Measurements from ENCODE around the gene STARD3. TPM values are rescaled to one million over a fixed set of nuclear protein-coding genes. Genes with fewer than 3 reads are reported as not detected.
A peak's percentile ranks its signal among the peaks of the same experiment; 100 is the strongest.

The STARD3 gene
- total and polyA plus RNA-seq, 2 of the 13 experiments (the other 11 are each of a cell fraction or from before 2014, with no cell fraction given) = 34.6 to 100 TPM

DNA sequence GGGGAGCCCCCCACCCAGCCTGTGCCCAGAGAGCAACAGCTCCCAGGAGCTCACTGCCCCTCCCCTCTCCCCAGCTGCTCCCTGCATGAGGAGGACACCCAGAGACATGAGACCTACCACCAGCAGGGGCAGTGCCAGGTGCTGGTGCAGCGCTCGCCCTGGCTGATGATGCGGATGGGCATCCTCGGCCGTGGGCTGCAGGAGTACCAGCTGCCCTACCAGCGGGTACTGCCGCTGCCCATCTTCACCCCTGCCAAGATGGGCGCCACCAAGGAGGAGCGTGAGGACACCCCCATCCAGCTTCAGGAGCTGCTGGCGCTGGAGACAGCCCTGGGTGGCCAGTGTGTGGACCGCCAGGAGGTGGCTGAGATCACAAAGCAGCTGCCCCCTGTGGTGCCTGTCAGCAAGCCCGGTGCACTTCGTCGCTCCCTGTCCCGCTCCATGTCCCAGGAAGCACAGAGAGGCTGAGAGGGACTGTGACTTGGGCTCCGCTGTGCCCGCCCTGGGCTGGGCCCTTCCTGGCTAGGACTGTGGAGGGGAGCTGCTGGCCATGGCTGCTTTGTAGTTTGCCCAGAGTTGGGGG lies 28.8 kb downstream of the STARD3 start (continued):
- TF ChIP-seq, protein P1, sequence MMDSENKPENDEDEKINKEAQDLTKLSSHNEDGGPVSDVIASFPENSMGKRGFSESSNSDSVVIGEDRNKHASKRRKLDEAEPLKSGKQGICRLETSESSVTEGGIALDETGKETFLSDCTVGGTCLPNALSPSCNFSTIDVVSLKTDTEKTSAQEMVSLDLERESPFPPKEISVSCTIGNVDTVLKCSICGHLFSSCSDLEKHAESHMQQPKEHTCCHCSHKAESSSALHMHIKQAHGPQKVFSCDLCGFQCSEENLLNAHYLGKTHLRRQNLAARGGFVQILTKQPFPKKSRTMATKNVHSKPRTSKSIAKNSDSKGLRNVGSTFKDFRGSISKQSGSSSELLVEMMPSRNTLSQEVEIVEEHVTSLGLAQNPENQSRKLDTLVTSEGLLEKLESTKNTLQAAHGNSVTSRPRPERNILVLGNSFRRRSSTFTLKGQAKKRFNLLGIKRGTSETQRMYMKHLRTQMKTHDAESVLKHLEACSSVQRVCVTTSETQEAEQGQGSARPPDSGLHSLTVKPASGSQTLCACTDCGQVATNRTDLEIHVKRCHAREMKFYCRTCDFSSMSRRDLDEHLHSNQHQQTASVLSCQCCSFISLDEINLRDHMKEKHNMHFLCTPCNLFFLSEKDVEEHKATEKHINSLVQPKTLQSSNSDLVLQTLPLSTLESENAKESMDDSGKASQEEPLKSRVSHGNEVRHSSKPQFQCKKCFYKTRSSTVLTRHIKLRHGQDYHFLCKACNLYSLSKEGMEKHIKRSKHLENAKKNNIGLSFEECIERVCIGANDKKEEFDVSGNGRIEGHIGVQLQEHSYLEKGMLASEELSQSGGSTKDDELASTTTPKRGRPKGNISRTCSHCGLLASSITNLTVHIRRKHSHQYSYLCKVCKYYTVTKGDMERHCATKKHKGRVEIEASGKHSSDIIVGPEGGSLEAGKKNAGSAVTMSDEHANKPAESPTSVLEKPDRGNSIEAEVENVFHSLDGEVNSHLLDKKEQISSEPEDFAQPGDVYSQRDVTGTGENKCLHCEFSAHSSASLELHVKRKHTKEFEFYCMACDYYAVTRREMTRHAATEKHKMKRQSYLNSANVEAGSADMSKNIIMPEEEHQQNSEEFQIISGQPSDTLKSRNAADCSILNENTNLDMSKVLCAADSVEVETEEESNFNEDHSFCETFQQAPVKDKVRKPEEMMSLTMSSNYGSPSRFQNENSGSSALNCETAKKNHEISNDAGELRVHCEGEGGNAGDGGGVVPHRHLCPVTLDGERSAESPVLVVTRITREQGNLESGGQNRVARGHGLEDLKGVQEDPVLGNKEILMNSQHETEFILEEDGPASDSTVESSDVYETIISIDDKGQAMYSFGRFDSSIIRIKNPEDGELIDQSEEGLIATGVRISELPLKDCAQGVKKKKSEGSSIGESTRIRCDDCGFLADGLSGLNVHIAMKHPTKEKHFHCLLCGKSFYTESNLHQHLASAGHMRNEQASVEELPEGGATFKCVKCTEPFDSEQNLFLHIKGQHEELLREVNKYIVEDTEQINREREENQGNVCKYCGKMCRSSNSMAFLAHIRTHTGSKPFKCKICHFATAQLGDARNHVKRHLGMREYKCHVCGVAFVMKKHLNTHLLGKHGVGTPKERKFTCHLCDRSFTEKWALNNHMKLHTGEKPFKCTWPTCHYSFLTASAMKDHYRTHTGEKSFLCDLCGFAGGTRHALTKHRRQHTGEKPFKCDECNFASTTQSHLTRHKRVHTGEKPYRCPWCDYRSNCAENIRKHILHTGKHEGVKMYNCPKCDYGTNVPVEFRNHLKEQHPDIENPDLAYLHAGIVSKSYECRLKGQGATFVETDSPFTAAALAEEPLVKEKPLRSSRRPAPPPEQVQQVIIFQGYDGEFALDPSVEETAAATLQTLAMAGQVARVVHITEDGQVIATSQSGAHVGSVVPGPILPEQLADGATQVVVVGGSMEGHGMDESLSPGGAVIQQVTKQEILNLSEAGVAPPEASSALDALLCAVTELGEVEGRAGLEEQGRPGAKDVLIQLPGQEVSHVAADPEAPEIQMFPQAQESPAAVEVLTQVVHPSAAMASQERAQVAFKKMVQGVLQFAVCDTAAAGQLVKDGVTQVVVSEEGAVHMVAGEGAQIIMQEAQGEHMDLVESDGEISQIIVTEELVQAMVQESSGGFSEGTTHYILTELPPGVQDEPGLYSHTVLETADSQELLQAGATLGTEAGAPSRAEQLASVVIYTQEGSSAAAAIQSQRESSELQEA (CRISPR knock-in tag; IDR thresholded peaks at IDR 0.05; ENCODE audit: not compliant biosample characterization) = no peak
- TF ChIP-seq SYNCRIP (IDR thresholded peaks at IDR 0.05; ENCODE audit: insufficient read depth, low read depth, low read length) (no peak), ZNF207 (IDR thresholded peaks at IDR 0.05; ENCODE audit: borderline replicate concordance) (no peak), FOSL1 (CRISPR knock-in tag; IDR thresholded peaks at IDR 0.05; ENCODE audit: borderline replicate concordance) (no peak), AGO2 (optimal IDR thresholded peaks at IDR 0.05; ENCODE audit: low read depth, low read length) (peak; percentile 35), ETV5 (CRISPR knock-in tag; IDR thresholded peaks at IDR 0.05; ENCODE audit: borderline replicate concordance) (no peak), ZFP90 (CRISPR knock-in tag; IDR thresholded peaks at IDR 0.05; ENCODE audit: borderline replicate concordance) (no peak)
- TF ChIP-seq, protein P2, sequence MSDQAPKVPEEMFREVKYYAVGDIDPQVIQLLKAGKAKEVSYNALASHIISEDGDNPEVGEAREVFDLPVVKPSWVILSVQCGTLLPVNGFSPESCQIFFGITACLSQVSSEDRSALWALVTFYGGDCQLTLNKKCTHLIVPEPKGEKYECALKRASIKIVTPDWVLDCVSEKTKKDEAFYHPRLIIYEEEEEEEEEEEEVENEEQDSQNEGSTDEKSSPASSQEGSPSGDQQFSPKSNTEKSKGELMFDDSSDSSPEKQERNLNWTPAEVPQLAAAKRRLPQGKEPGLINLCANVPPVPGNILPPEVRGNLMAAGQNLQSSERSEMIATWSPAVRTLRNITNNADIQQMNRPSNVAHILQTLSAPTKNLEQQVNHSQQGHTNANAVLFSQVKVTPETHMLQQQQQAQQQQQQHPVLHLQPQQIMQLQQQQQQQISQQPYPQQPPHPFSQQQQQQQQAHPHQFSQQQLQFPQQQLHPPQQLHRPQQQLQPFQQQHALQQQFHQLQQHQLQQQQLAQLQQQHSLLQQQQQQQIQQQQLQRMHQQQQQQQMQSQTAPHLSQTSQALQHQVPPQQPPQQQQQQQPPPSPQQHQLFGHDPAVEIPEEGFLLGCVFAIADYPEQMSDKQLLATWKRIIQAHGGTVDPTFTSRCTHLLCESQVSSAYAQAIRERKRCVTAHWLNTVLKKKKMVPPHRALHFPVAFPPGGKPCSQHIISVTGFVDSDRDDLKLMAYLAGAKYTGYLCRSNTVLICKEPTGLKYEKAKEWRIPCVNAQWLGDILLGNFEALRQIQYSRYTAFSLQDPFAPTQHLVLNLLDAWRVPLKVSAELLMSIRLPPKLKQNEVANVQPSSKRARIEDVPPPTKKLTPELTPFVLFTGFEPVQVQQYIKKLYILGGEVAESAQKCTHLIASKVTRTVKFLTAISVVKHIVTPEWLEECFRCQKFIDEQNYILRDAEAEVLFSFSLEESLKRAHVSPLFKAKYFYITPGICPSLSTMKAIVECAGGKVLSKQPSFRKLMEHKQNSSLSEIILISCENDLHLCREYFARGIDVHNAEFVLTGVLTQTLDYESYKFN (CRISPR knock-in tag; conservative IDR thresholded peaks at IDR 0.05) = no peak
- TF ChIP-seq, protein P3, sequence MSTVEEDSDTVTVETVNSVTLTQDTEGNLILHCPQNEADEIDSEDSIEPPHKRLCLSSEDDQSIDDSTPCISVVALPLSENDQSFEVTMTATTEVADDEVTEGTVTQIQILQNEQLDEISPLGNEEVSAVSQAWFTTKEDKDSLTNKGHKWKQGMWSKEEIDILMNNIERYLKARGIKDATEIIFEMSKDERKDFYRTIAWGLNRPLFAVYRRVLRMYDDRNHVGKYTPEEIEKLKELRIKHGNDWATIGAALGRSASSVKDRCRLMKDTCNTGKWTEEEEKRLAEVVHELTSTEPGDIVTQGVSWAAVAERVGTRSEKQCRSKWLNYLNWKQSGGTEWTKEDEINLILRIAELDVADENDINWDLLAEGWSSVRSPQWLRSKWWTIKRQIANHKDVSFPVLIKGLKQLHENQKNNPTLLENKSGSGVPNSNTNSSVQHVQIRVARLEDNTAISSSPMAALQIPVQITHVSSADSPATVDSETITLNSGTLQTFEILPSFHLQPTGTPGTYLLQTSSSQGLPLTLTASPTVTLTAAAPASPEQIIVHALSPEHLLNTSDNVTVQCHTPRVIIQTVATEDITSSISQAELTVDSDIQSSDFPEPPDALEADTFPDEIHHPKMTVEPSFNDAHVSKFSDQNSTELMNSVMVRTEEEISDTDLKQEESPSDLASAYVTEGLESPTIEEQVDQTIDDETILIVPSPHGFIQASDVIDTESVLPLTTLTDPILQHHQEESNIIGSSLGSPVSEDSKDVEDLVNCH (CRISPR knock-in tag; IDR thresholded peaks at IDR 0.05) = no peak
- TF ChIP-seq, protein P4, sequence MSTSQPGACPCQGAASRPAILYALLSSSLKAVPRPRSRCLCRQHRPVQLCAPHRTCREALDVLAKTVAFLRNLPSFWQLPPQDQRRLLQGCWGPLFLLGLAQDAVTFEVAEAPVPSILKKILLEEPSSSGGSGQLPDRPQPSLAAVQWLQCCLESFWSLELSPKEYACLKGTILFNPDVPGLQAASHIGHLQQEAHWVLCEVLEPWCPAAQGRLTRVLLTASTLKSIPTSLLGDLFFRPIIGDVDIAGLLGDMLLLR (CRISPR knock-in tag; IDR thresholded peaks at IDR 0.05) = 0 out of 2 replicates have a peak, but pooled peaks have one; percentile 39
- TF ChIP-seq, protein P5, sequence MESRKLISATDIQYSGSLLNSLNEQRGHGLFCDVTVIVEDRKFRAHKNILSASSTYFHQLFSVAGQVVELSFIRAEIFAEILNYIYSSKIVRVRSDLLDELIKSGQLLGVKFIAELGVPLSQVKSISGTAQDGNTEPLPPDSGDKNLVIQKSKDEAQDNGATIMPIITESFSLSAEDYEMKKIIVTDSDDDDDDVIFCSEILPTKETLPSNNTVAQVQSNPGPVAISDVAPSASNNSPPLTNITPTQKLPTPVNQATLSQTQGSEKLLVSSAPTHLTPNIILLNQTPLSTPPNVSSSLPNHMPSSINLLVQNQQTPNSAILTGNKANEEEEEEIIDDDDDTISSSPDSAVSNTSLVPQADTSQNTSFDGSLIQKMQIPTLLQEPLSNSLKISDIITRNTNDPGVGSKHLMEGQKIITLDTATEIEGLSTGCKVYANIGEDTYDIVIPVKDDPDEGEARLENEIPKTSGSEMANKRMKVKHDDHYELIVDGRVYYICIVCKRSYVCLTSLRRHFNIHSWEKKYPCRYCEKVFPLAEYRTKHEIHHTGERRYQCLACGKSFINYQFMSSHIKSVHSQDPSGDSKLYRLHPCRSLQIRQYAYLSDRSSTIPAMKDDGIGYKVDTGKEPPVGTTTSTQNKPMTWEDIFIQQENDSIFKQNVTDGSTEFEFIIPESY (CRISPR knock-in tag; IDR thresholded peaks at IDR 0.05) = peak; percentile 37; the same call in 1 of the 2 replicates

Measured in HepG2 (cell line).